Small intestine (tissue), 7 donors: ENCODE data around the gene FOXC2. TPM values are rescaled to one million over a fixed set of nuclear protein-coding genes. Genes with fewer than 3 reads are reported as not detected.
"Not testable (repeated sequence)": the region's sequence is repeated elsewhere in the genome, so short reads cannot be mapped to it uniquely, and the experiment has no call there.

ENCODE experiments used
- DNase-seq, 2 donors: peaks; one replicate each; pipeline versions ENCODE4 v3.0.0 to v3.0.0-alpha.2; 2013
- FAIRE-seq: peaks from 2 replicates; lab custom pipeline; 2012; peaks lifted over from hg19 to GRCh38; lab: Jason Lieb, UNC
- H3K27ac ChIP-seq, 3 donors: one replicate each; pipeline ENCODE4 v1.5.1; 2013; ENCODE audit warnings: low read length in 2 of 3, mild to moderate bottlenecking in 2 of 3, control low read depth in 1 of 3, inconsistent platforms in 1 of 3, low read depth in 1 of 3, moderate library complexity in 1 of 3
- H3K27me3 ChIP-seq, 3 donors: one replicate each; pipeline ENCODE4 v1.6.1; 2013; ENCODE audit warnings: low read length in 3 of 3, inconsistent platforms in 1 of 3; ENCODE audit not compliant: control insufficient read depth in 3 of 3, insufficient read depth in 3 of 3
- H3K36me3 ChIP-seq, 3 donors: one replicate each; pipeline ENCODE4 v1.6.1; 2013; ENCODE audit warnings: low read length in 3 of 3, inconsistent platforms in 1 of 3, low read depth in 1 of 3, mild to moderate bottlenecking in 1 of 3, moderate library complexity in 1 of 3; ENCODE audit not compliant: control insufficient read depth in 3 of 3, insufficient read depth in 2 of 3
- H3K4me1 ChIP-seq, 3 donors: one replicate each; pipeline ENCODE4 v1.6.1; 2013; ENCODE audit warnings: low read length in 2 of 3, inconsistent platforms in 1 of 3, low read depth in 1 of 3, mild to moderate bottlenecking in 1 of 3, moderate library complexity in 1 of 3; ENCODE audit not compliant: control insufficient read depth in 3 of 3, insufficient read depth in 2 of 3
- H3K4me3 ChIP-seq, 3 donors: one replicate each; pipeline ENCODE4 v1.5.1; 2013; ENCODE audit warnings: low read length in 3 of 3, control low read depth in 1 of 3, inconsistent platforms in 1 of 3, low read depth in 1 of 3, mild to moderate bottlenecking in 1 of 3, moderate library complexity in 1 of 3
- H3K9me3 ChIP-seq, 2 donors: one replicate each; pipeline ENCODE4 v1.6.1; 2013; ENCODE audit warnings: low read depth in 1 of 2, low read length in 1 of 2; ENCODE audit not compliant: control insufficient read depth in 2 of 2, insufficient read depth in 1 of 2
- WGBS, 3 donors: extraction: QIAGEN DNeasy Blood & Tissue Kit; methylation state at CpG; one replicate each; pipeline ENCODE4 v1.1.7; 2013; 5-methylcytosine and 5-hydroxymethylcytosine counted together
- polyA plus RNA-seq, 4 donors: library from polyadenylated mRNA; stranded (reverse) in 3 of 4; unstranded in 1 of 4; fragments of 200-250 nt in 3 of 4; fragments of 120-200 nt in 1 of 4; gene quantifications; one replicate each; pipeline versions ENCODE4 v1.2.1 to v1.2.3, GENCODE V29; 2013
- donor health status: healthy with polysubstance abuse.
- donor health status: control.
- donor health status: control.
- donor health status: Bipolar disorder and iron deficiency.
- donor health status: healthy.

FOXC2 gene
- polyA plus RNA-seq, 4 donors: 0.13 to 0.97 TPM; not detected in 2

GRCh38 chr16:86581458-86581857 lies 14.8 kb downstream of the FOXC2 start:
- H3K4me3 ChIP-seq: peak overlapping the region in 1 of 3 donors; percentile 19
- WGBS, 3 donors: 40 to 53% (median 50%) methylated on average over 4 of the region's 4 CpGs
- H3K27ac ChIP-seq: no peak overlapping the region
- no peak for DNase-seq
- H3K9me3 ChIP-seq: no peaks in the 10 kb centered on the region
- peaks cover 10 to 59% (median 11%) of the 10 kb centered on the region in 3 donors for H3K27me3 ChIP-seq
- no peaks in the 10 kb centered on the region for H3K36me3 ChIP-seq
- FAIRE-seq: no peak
- peaks cover 0 to 4% (median 0%) of the 10 kb centered on the region in 3 donors for H3K4me1 ChIP-seq

- whole genome bisulfite sequencing, 3 donors: 76 to 87% (median 83%) methylated on average over 6 of the region's 6 CpGs
- Histone ChIP-seq H3K4me1 (peaks cover 0 to 4% (median 0%) of the 10 kb centered on the region in 3 donors), H3K4me3 (no peak overlapping the region), H3K9me3 (no peaks in the 10 kb centered on the region), H3K36me3 (no peaks in the 10 kb centered on the region), H3K27ac (no peak overlapping the region), H3K27me3 (peaks cover 2 to 35% (median 3%) of the 10 kb centered on the region in 3 donors)
- DNase-seq: no peak
- FAIRE-seq: no peak
Observed at GRCh38 chr16:86584071-86584685, 17.5 kb downstream of the FOXC2 start.

- H3K9me3 ChIP-seq: no peaks in the 10 kb centered on the region
- H3K4me1 ChIP-seq: peaks cover 0 to 4% (median 0%) of the 10 kb centered on the region in 3 donors
- no peak overlapping the region for H3K4me3 ChIP-seq
- FAIRE-seq (no peak), DNase-seq (no peak)
- H3K27ac ChIP-seq: peak overlapping the region in 2 of 3 donors; percentile 47 to 53
- WGBS, 3 donors: 70 to 77% (median 75%) methylated on average over 12 of the region's 12 CpGs
- H3K36me3 ChIP-seq: no peaks in the 10 kb centered on the region
- peaks cover 2 to 29% (median 3%) of the 10 kb centered on the region in 3 donors for H3K27me3 ChIP-seq
Observed at GRCh38 chr16:86584726-86585721, 18.4 kb downstream of the FOXC2 start.

DNA sequence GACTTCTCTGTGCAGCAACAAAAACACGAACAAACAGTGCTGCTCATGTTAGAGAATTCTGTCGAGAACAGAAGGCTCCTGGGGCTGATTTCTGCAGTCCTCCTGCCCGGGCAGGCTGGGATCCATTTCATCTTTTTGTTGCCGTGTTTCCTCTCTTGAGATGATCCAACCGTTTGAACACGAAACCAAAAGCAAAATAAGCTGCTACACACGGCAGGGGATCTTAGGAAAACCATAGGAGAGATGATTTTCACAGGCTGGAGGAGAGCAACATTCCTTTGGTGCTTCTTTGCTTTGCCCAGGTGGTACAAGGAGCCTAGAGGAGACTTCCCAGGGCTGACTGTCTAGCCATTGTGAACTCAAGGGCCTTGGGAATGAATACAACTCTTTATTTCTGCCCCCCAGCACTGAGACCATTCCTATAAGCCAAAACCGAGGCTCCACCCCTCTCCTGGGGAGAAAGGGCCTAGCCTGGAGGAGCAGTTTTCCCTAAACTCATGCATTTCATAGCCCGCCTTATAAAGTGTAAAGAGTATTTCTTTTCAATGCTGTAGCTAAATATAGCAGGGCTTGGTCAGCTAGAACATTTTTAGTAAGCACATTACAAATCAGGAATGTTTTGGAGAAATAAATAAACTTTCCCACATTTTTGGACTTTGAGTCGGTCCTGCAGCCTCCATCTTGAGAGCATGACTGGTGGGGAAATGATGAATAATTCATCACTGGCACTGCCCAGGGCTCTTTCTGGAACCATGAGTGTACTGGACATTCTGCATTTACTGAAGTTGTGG lies 19.4 kb downstream of the FOXC2 start:
- peak overlapping the region in 2 of 3 donors; percentile 53 to 80 for H3K27ac ChIP-seq
- no peaks in the 10 kb centered on the region for H3K9me3 ChIP-seq
- H3K27me3 ChIP-seq: peaks cover 2 to 23% (median 6%) of the 10 kb centered on the region in 3 donors
- no peaks in the 10 kb centered on the region for H3K36me3 ChIP-seq
- H3K4me1 ChIP-seq: peaks cover 0 to 4% (median 0%) of the 10 kb centered on the region in 3 donors
- DNase-seq (no peak), FAIRE-seq (no peak)
- 53 to 58% (median 54%) methylated on average over 10 of the region's 10 CpGs for WGBS, 3 donors
- no peak overlapping the region for H3K4me3 ChIP-seq

GRCh38 chr16:86587487-86587886 lies 20.9 kb downstream of the FOXC2 start:
- no peaks in the 10 kb centered on the region for H3K9me3 ChIP-seq
- H3K27me3 ChIP-seq: peaks cover 2 to 20% (median 6%) of the 10 kb centered on the region in 3 donors
- 92 to 95% (median 94%) methylated on average over 3 of the region's 3 CpGs for WGBS, 3 donors
- no peak overlapping the region for H3K4me3 ChIP-seq
- FAIRE-seq: no peak
- H3K36me3 ChIP-seq: no peaks in the 10 kb centered on the region
- DNase-seq: no peak
- no peak overlapping the region for H3K27ac ChIP-seq
- peaks cover 0 to 4% (median 0%) of the 10 kb centered on the region in 3 donors for H3K4me1 ChIP-seq

DNA sequence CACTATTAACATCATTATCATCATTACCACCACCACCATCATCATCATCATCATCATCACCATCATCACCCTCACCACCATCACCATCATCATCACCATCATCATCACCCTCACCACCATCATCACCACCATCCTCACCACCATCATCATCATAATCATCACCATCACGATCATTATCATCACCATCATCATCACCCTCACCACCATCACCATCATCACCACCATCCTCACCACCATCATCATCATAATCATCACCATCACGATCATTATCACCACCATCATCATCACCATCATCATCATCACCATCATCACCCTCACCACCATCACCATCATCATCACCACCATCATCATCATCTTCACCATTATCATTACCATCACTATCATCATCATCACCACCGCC lies 21.3 kb downstream of the FOXC2 start:
- not testable (repeated sequence) for H3K4me3 ChIP-seq, H3K9me3 ChIP-seq, H3K4me1 ChIP-seq, H3K27ac ChIP-seq, H3K36me3 ChIP-seq, DNase-seq, FAIRE-seq
- peaks cover 2 to 20% (median 6%) of the 10 kb centered on the region in 3 donors for H3K27me3 ChIP-seq
- 74 to 92% (median 89%) methylated on average over 3 of the region's 3 CpGs for WGBS, 3 donors

DNA sequence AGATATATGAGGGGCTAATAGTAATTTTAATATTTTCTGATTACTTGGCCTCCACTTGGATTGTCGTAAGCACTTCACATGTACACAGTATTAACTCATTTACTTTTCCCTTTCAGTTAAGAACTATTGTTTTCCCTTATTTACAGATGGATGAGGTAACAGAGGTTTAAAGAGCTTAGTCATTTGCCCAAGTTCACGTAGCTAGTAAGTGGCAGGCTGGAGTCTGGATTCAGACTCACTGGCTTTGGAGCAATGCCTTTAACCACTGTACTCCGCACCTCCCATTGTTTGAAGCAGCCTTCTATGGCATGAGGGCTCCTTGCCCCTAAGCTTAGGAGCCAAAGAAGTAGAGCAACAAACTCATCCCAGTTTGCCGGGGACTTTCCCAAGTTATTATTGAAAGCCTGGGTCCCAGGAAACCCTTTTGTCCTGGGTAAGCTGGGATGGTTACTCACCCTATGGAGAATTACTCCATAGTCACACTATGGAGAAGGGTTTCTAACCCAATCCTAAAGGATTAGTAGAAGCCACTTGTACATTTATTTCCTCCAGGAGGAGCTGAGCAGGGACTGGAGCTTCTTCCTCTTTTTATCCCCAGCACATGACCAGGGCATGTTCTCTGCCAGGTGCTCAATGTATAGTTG lies 24.0 kb downstream of the FOXC2 start:
- H3K4me1 ChIP-seq: no peaks in the 10 kb centered on the region
- H3K27me3 ChIP-seq: peaks cover 6 to 32% (median 10%) of the 10 kb centered on the region in 3 donors
- no peaks in the 10 kb centered on the region for H3K9me3 ChIP-seq
- FAIRE-seq: no peak
- DNase-seq: no peak
- 56 to 70% (median 60%) methylated on average over 4 of the region's 4 CpGs for WGBS, 3 donors
- no peaks in the 10 kb centered on the region for H3K36me3 ChIP-seq
- no peak overlapping the region for H3K27ac ChIP-seq
- no peak overlapping the region for H3K4me3 ChIP-seq
